A549 treated with CpdA at 1 μM for 4 hours (cell line): ENCODE data around the gene EYA2. TPM values are rescaled to one million over a fixed set of nuclear protein-coding genes. Genes with fewer than 3 reads are reported as not detected.

Experiments used
- total RNA-seq: library from RNA; stranded (reverse); fragments of 200-300 nt; extraction: Qiagen RNA extraction; gene quantifications from 5 replicates; pipeline ENCODE4 v1.2.3, GENCODE V29; 2022; ENCODE audit warnings: low read depth

EYA2 gene
- total RNA-seq: 2.6 to 4.0 TPM (median 3.2 TPM) in 5 replicates

GRCh38 chr20:46894579-46894958, at the start of gene EYA2:
Gene EYA2 (plus strand): TSS chr20:46894843. CDS start chr20:46990011, 95,168 bp downstream.

Other genes with a start within 250 kb of the EYA2 start
- gene SLC13A3, start 243.4 kb upstream of the EYA2 start, total RNA-seq: 0.05 to 0.09 TPM in 2 of 5 replicates, not detected in the others
- gene TP53RK, start 205.4 kb upstream of the EYA2 start, total RNA-seq: 11.3 to 13.7 TPM (median 13.2 TPM) in 5 replicates
- not detected in 5 replicates for gene SLC2A10, start 185.2 kb upstream of the EYA2 start, total RNA-seq